HG03439 (cell line): ENCODE results near the gene PON1.

ENCODE experiments used
- ATAC-seq: cut with Tn5 transposase; IDR thresholded peaks from one replicate; pipeline ENCODE4 v1.9.1; 2021; ENCODE audit warnings: mild to moderate bottlenecking, moderate library complexity; ENCODE audit not compliant: unreplicated experiment

Gene PON1

GRCh38 chr7:95324431-95324830, at the start of gene PON1:
TSS of gene PON1 (minus strand) at chr7:95324532. CDS start at chr7:95324475, 57 bp downstream.
- ATAC-seq, result no peak

DNA sequence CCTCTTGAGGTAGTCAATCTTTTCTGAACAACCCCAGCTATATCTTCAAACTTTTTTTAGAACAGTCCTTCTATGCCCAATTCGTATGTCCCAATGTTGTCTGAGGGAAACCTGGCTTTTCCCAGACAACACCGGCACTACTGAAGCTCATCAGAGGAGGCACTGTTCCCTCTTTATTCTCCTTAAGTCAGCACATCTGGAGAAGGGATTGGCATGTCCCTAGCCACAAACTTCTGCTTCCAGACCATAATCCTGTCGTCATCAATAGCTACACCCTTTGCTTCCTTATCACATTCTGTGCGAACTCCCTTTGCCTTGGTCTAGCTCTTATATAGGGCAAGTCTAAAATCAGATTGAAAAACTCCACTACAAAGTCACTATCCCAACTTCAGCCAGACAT, 49.0 kb upstream of the PON1 start:
- ATAC-seq, result no peak

GRCh38 chr7:95368235-95368634, 43.9 kb upstream of the PON1 start:
- no peak for ATAC-seq

- no peak for ATAC-seq
Observed at GRCh38 chr7:95367606-95368005, 43.3 kb upstream of the PON1 start.

GRCh38 chr7:95365151-95365550, 40.8 kb upstream of the PON1 start:
- no peak for ATAC-seq

DNA sequence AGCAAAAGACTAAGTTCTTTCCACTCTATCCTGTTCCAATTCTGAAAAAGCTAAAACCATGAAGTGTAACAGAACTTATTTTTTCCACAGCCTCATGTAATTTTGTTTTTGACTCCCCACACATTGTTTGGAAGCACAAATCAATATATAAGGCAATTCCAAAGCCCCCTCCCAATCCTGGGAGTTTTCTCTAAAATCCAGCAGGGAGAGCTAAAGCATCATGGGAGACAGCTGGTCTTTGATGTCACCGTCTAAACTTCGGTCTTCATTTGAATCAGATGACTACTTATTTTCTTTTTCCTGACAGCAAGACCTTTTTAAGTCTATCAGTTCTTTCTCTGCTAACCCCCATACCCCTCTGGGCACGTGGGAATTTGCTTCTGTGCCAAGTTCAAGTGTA, 33.3 kb upstream of the PON1 start:
- no peak for ATAC-seq

DNA sequence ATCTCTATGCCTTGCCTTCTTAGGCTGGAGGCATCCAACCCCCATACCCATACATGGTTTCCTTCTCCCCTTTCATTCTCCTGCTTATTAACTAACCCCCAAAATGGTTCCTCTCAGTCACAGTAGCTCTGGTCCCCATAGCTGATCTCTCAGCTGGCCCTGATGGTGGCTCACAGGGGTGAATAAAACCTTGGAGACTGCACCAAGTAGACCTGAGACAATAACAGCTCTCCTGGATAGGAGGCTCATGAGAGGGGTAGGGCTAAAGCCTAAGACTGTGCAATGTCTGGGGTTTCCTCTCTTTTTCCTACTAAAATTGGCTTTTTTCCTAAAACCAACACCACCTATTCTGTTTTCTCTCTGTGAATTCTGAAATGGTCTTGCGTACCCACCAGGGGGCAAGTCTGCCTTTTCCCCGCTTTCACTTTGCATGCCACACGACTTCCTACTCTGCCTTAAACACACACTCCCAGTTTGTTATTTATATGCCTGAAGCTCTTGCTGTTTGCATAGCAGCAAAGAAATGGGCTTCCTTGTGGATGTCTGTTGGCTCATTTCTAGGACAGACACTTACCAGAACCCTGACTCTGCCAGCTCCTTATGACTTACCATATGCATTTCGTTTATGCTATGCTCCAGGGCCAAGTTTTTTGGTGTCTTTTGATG, 18.4 kb upstream of the PON1 start:
- ATAC-seq, result no peak

DNA sequence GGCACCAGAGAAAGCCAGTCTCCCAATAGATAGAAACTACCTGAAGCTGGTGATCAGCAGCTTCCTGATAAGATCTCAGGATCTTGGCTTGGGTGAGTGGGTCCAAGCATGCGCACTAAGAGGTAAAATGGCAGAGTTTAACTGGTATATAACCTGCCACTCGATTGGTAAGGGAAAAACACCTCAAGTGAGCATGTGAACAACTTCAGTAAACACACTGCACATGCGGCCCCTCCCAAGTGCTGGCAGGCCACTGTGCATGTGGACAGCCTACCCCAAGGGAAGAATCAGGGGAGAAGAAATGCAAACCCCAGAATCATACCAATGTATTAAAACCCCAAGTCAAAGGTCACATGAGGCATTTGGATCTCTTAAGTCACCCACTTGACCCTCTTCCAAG, 17.7 kb upstream of the PON1 start:
- ATAC-seq, result no peak

GRCh38 chr7:95340491-95340890, 16.2 kb upstream of the PON1 start:
- ATAC-seq, result no peak

- no peak for ATAC-seq
Observed at GRCh38 chr7:95338832-95339231, 14.5 kb upstream of the PON1 start.

GRCh38 chr7:95335093-95335492, 10.8 kb upstream of the PON1 start:
- ATAC-seq, result no peak

DNA sequence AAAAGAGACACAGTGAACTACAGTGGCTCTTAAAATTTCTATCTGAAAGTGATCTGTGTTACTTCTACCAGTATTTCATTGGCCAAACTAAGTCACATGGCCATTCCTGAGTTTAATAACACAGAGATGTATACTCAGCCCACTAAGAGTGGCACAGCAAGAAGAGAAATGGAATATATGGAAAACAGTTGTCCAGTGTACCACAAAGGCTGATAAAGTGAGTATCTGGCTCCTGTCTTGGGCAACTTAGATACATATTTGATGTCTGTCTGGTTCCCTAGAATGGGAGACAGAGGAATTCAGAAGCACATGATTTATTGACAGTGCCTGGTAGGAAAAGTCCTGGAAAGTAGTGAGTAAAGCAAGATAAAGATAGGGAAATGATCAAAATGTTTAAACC, 10.1 kb upstream of the PON1 start:
- no peak for ATAC-seq

- peak; percentile 27 for ATAC-seq
Observed at GRCh38 chr7:95330961-95331337, 6.6 kb upstream of the PON1 start.

DNA sequence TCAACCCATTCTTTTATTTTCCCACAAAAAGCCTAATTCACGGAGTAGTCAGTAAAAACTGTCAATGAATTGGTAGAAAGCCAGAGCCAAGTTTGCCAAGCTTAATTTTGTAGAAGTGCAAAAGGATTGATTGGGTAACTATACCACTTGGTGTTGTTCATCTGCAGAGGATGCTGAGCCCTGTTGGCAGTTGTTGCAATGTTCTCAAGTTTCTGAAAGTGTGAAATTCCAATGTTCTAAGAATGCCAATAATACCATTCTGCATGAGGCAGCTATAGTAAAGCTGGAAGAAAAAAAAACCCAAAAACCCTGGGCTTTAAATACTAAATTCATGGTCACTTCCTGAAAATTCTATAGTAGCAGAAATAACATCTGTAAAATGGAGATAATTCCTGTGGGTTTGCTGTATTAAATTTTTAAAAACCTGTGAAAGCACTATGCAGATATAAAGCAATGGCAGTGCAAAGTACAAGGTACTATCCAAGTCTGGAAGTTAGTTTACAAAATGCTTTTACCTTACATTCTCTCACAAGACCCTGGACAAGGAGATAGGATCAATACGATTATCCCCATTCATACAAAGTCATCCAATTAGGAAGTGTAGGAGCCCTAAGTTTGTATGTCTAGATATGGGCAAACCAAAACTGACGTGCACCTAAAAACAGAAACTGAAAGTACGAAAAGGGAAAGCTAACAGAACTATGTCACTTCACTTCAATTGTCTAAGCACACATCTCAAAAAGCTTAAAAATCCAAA, 6.0 kb upstream of the PON1 start:
- peak; percentile 88 for ATAC-seq

DNA sequence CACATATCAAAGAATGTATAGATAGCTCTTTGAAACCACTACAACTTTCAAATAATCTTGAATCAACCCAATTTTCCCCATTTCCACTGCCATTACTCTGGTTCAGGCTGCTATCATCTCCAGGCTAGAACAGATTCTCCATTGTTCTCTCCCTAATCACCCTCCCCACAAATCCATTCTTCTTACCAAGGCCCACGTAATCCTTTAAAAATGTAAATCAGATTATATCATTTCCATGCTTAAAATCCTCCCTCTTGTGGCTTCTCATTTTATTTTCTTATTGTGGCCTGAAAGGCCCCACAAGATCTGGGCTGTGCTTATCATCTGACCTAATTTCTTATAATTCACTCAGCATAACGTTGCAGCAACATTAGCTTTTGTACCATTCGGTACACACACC, 3.0 kb upstream of the PON1 start:
- no peak for ATAC-seq

- ATAC-seq, result no peak
Observed at GRCh38 chr7:95323410-95324129, 762 bp downstream of the PON1 start.

DNA sequence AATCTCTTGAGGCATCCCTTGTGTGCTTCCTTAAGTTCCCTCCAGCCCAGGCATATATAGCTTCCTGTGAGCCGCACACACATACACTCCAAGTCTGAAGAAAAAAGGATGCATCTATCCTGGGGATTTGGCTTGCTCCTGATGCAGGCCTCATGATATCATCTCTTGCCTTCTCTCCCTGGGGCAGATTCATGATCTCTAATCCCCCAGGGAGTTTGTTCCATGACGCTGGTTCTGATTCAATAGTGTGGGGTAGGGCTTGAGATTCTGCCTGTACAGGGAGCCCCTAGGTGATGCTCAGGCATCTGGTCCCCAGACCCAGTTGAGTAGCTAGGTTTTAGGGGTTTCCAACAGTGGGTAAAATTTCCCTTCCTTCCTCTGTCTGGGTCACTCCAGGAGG, 1.5 kb downstream of the PON1 start:
- ATAC-seq, result no peak

DNA sequence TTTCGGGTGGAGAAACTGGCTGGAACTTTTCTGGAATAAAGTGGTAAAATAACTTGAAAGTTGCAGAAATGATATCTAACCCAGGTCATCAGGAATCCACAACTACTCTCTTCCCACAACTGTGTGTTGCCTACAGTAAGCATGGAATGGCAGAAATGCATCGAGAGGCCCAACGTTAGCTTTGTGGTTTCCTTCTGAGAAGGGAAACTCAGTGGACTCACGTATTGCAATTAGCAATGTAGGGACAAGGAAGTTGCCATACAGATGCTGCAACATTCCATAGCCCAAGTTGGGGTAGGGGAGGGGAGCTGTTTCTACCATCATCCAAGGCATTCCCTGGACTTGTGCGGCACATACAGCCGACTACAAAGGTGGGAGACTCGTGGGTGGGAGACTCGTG, 1.9 kb downstream of the PON1 start:
- no peak for ATAC-seq

DNA sequence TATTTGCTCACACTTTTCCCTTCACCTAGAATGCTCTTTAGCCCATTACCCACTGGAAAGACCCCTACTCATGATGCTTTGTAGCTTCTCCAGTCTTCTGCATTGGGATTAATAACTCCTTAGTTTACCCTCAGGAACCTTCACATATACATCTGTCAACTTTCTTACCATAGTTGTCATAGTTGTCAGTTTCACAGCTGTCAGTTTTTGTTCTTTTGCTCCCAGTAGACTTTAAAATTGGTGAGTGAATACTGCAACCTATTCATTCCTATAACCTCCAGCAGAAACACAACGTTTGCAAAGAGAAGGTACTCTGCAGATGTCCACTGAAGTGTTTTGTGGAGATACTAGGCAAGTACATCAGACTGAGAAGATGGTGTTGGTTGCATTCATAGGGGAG, 2.6 kb downstream of the PON1 start:
- no peak for ATAC-seq

- no peak for ATAC-seq
Observed at GRCh38 chr7:95320651-95321050, 3.7 kb downstream of the PON1 start.

GRCh38 chr7:95319570-95319969, 4.8 kb downstream of the PON1 start:
- no peak for ATAC-seq

DNA sequence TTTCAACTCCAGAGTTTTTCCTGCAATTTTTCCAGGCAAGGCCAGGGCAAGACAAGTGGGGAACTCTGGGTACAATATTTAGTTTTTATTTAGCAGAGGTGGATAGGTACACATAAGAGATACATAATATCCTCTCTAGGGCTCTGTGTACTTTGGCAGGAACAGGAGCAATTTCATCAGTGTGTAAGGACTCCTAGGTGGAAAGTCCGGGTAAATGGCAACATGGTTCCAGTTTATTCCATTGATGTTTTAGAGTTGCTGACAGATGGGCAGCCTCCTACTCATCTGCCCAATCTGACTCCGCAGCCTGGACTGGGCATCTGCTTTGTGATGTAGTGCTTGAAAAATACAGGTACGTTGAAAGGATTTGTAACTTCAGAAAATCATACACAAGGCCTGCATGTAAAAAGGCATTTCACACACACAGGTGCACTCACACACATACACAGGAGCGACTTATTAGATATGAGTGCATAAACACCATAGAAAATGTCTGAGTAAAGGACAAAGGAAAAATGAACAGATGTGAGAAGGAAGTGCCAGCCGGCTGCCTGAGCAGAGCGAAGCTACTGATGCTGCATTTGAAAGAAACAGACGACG, 5.7 kb downstream of the PON1 start:
- no peak for ATAC-seq
